GM12873 (cell line): ENCODE data around the gene GLTP.

Source experiments
- TF ChIP-seq, protein P1 (sequence below): IDR thresholded peaks from 2 replicates; pipeline ENCODE4 v1.5.1; 2012; ENCODE audit warnings: low read depth, mild to moderate bottlenecking, moderate library complexity, low read length, control low read depth; ENCODE audit not compliant: insufficient read depth; ENCODE audit errors: missing control alignments

GLTP gene

DNA sequence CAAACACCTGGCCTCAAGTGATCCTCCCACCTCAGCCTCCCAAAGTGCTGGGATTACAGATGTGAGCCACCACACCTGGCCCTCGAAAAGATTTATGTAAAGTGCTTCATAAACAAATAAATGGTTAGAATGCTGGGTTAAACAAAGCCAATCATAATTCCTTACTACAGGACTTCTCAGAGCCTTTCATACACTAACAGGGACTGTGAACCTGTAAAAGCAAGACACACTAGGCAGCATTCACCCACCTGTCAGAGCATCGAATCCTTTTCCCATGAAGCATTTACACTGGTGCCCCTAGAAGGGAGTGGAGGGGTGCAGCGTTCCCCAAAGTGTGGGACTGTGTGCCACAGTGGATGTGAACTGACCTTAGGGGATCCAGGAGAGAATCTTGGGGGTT lies 76.7 kb downstream of the GLTP start:
- TF ChIP-seq, protein P1, sequence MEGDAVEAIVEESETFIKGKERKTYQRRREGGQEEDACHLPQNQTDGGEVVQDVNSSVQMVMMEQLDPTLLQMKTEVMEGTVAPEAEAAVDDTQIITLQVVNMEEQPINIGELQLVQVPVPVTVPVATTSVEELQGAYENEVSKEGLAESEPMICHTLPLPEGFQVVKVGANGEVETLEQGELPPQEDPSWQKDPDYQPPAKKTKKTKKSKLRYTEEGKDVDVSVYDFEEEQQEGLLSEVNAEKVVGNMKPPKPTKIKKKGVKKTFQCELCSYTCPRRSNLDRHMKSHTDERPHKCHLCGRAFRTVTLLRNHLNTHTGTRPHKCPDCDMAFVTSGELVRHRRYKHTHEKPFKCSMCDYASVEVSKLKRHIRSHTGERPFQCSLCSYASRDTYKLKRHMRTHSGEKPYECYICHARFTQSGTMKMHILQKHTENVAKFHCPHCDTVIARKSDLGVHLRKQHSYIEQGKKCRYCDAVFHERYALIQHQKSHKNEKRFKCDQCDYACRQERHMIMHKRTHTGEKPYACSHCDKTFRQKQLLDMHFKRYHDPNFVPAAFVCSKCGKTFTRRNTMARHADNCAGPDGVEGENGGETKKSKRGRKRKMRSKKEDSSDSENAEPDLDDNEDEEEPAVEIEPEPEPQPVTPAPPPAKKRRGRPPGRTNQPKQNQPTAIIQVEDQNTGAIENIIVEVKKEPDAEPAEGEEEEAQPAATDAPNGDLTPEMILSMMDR, result no peak

DNA sequence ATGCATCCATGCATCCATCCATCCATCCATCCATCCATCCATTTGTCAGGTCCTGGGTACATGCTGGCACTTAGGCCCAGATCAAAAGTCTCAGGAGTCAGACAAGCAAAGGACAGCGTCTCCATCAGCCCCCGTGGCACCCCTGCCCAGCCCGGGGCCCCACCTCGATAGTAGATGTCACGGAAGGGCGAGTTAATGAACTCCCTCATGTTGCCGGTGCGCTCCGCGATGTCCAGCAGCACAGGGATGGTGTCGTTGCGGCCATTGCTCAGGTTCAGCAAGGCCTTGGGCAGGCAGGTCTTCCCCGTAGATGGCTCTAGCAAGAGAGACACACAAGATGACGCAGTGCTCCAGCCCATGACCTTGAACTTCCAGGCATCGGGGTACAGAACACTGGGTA lies 77.5 kb downstream of the GLTP start:
- TF ChIP-seq, protein P1, result no peak
